AG09319 (cell line): ENCODE results near the gene LCE1C.

Experiments
- DNase-seq: peaks from one replicate; pipeline ENCODE4 v3.0.0-alpha.2; 2010; ENCODE audit warnings: low read depth; ENCODE audit errors: extremely low read depth
- TF ChIP-seq, protein P1 (sequence below): IDR thresholded peaks from 2 replicates; pipeline ENCODE4 v1.5.1; 2011; ENCODE audit warnings: low read depth, mild to moderate bottlenecking, inconsistent platforms, low read length, moderate library complexity

Gene LCE1C

GRCh38 chr1:152783095-152783494, 23.4 kb downstream of the LCE1C start:
- DNase-seq: no peak
- TF ChIP-seq, protein P1, sequence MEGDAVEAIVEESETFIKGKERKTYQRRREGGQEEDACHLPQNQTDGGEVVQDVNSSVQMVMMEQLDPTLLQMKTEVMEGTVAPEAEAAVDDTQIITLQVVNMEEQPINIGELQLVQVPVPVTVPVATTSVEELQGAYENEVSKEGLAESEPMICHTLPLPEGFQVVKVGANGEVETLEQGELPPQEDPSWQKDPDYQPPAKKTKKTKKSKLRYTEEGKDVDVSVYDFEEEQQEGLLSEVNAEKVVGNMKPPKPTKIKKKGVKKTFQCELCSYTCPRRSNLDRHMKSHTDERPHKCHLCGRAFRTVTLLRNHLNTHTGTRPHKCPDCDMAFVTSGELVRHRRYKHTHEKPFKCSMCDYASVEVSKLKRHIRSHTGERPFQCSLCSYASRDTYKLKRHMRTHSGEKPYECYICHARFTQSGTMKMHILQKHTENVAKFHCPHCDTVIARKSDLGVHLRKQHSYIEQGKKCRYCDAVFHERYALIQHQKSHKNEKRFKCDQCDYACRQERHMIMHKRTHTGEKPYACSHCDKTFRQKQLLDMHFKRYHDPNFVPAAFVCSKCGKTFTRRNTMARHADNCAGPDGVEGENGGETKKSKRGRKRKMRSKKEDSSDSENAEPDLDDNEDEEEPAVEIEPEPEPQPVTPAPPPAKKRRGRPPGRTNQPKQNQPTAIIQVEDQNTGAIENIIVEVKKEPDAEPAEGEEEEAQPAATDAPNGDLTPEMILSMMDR: no peak

DNA sequence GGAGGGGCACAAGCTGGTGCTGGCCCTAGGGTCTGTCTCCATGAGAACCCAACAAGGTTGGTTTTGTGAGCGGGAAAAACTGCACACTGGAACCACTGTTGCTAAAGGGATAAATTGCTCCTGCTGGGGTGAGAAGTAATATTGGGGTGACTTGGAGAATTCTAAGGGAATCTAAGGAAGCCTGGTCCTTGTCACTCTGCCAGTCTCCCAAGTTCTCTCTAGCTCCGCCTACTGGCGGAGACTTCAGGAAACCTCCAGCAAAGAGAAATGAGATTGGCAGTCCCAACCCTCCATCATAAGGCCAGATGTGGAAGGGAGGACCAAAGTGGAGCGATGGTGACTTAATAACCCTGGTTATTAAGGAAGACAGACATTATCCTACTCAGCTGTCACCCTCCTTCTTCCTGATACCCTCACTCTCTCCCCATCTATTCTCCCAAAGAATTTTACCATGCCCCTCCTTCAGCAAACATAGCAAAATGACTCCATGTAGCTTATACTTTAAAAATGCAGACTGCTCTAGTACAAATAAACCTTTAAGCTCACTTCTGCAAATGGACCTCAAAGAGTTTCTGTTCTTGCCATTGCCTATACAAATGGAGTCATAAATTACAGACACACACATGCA, 28.8 kb downstream of the LCE1C start:
- no peak for DNase-seq
- TF ChIP-seq, protein P1: peak; percentile 33

GRCh38 chr1:152776361-152776760, 30.1 kb downstream of the LCE1C start:
- TF ChIP-seq, protein P1: no peak
- DNase-seq: no peak

DNA sequence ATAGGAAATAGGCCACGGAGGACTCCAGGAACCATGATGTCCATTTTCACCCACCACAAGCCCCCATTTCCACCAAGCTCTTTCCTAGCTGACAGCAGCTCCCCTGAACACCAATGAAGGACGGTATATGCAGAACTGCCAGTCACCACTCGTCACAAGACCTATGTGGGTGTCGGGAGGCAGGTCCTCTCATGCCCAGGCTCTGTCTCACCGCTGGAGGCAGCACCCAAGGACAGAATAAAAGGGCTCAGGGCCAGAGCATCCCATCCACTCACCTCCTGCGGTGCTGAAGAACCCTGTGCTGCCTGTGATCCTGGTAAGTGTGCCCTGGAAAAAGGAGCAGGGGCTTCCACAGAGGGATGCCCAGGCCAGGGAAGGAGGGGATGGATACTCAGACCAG, 31.6 kb downstream of the LCE1C start, which contains the start of gene LCE1F:
TSS of gene LCE1F (plus strand) at position 266 of the 400 bp plus-strand sequence. CDS start 1,232 bp downstream, outside the sequence.
- TF ChIP-seq, protein P1: no peak
- no peak for DNase-seq

- TF ChIP-seq, protein P1: no peak
- no peak for DNase-seq
These were observed 36.0 kb downstream of the LCE1C start for GRCh38 chr1:152770411-152770810.

GRCh38 chr1:152768847-152769533, 37.5 kb downstream of the LCE1C start:
- TF ChIP-seq, protein P1: peak; percentile 11
- peak; percentile 66 for DNase-seq

- TF ChIP-seq, protein P1: no peak
- DNase-seq: no peak
These were observed 44.7 kb downstream of the LCE1C start for GRCh38 chr1:152761609-152762213.
